Body of pancreas (tissue), 4 donors: ENCODE results near the gene SMPD3. TPM values are rescaled to one million over a fixed set of nuclear protein-coding genes. Genes with fewer than 3 reads are reported as not detected.

Experiments used
- ATAC-seq: fragments of 150-250 bp; one replicate; pipeline ENCODE4 v1.9.1; 2016
- DNase-seq, 4 donors: peaks; one replicate each; pipeline ENCODE4 v3.0.0-alpha.2; 2019
- H3K27ac ChIP-seq, 4 donors: fragments of 200-600 bp; sonication (generic); 1 replicate in 3 of 4; 2 replicates in 1 of 4; pipeline versions ENCODE4 v1.5.1 to v1.6.1; 2016 to 2019; ENCODE audit warnings: mild to moderate bottlenecking in 1 of 4, mixed read lengths in 1 of 4, moderate library complexity in 1 of 4
- H3K27me3 ChIP-seq, 2 donors: fragments of 200-600 bp; sonication (generic); one replicate each; pipeline ENCODE4 v1.6.0; 2016; ENCODE audit warnings: mild to moderate bottlenecking in 1 of 2
- H3K36me3 ChIP-seq, 2 donors: fragments of 200-600 bp; sonication (generic); replicated peaks in 1 of 2; 2 replicates each; pipeline ENCODE4 v1.5.1; 2016; ENCODE audit warnings: low read depth in 2 of 2; ENCODE audit not compliant: insufficient read depth in 1 of 2
- H3K4me1 ChIP-seq: fragments of 200-600 bp; sonication (generic); one replicate; pipeline ENCODE4 v1.6.0; 2016
- H3K4me3 ChIP-seq, 2 donors: fragments of 200-600 bp; sonication (generic); 1 replicate in 1 of 2; 2 replicates in 1 of 2; pipeline ENCODE4 v1.5.1; 2016 to 2019
- H3K9me3 ChIP-seq, 3 donors: fragments of 200-600 bp; sonication (generic); 1 replicate in 2 of 3; 2 replicates in 1 of 3; pipeline ENCODE4 v1.5.1; 2016
- CTCF ChIP-seq, 7 experiments: fragments of 450-650 bp in 4 of 7; fragments of 200-600 bp in 3 of 7; sonication (generic) in 3 of 7; IDR thresholded peaks; one replicate each; pipeline ENCODE4 v1.5.1; 2016 to 2019; ENCODE audit warnings: antibody characterized with exemption in 7 of 7
- POLR2A ChIP-seq, 3 donors: fragments of 450-650 bp; IDR thresholded peaks; one replicate each; pipeline ENCODE4 v1.6.1; 2016; ENCODE audit warnings: antibody characterized with exemption in 3 of 3, mild to moderate bottlenecking in 2 of 3
- WGBS, 2 donors: methylation state at CpG; one replicate each; pipeline ENCODE4 v1.1.5; 2017; 5-methylcytosine and 5-hydroxymethylcytosine counted together
- intact Hi-C: fragments of 100-400 bp; cut with DNase I; formaldehyde crosslinking; loops from one replicate; pipeline ENCODE4 v1.15.1; 2023
- total RNA-seq, 2 donors: library from RNA; depleted of rRNA; stranded (reverse); fragments of >200 nt; gene quantifications; one replicate each; pipeline ENCODE4 v1.1.0, GENCODE V29; 2016

Gene SMPD3
- total RNA-seq, 2 donors from 2014 or later, result 1.3 to 4.6 TPM

GRCh38 chr16:68397710-68398201, 50.6 kb downstream of the SMPD3 start:
- Histone ChIP-seq H3K27ac (no peak overlapping the region), H3K9me3 (no peaks in the 10 kb centered on the region), H3K27me3 (no peaks in the 10 kb centered on the region), H3K4me3 (no peak overlapping the region), H3K36me3 (no peaks in the 10 kb centered on the region), H3K4me1 (peaks cover 24% of the 10 kb centered on the region)
- WGBS, 2 donors, result 72 to 75% methylated on average over 6 of the region's 6 CpGs
- intact Hi-C loops, result loop anchor here (5.0 kb wide), 1 partner anchor 110 kb away; no protein-coding TSS in a partner anchor
- ATAC-seq, result no peak
- TF ChIP-seq POLR2A (IDR thresholded peaks at IDR 0.05) (no peak), CTCF (IDR thresholded peaks at IDR 0.05) (no peak)
- no peak for DNase-seq

GRCh38 chr16:68396481-68396880, 51.8 kb downstream of the SMPD3 start:
- TF ChIP-seq POLR2A (IDR thresholded peaks at IDR 0.05) (no peak), CTCF (IDR thresholded peaks at IDR 0.05) (peak; percentile 68 to 96 (median 90))
- Histone ChIP-seq H3K4me1 (peaks cover 24% of the 10 kb centered on the region), H3K27ac (no peak overlapping the region), H3K9me3 (no peaks in the 10 kb centered on the region), H3K36me3 (no peaks in the 10 kb centered on the region), H3K27me3 (no peaks in the 10 kb centered on the region), H3K4me3 (no peak overlapping the region)
- DNase-seq, result peak; percentile 80 to 84 (median 83)
- WGBS, 2 donors, result 11 to 12% methylated on average over 6 of the region's 6 CpGs
- peak; percentile 94 for ATAC-seq
- intact Hi-C loops, result loop anchor here (5.0 kb wide), 1 partner anchor 111 kb away; no protein-coding TSS in a partner anchor

- H3K36me3 ChIP-seq, result no peaks in the 10 kb centered on the region
- ATAC-seq (no peak), DNase-seq (no peak)
- TF ChIP-seq POLR2A (IDR thresholded peaks at IDR 0.05) (no peak), CTCF (IDR thresholded peaks at IDR 0.05) (no peak)
- 79 to 92% methylated on average over 4 of the region's 4 CpGs for WGBS, 2 donors
- no peaks in the 10 kb centered on the region for H3K27me3 ChIP-seq
- peaks cover 24% of the 10 kb centered on the region for H3K4me1 ChIP-seq
- H3K9me3 ChIP-seq, result no peaks in the 10 kb centered on the region
- no peak overlapping the region for H3K27ac ChIP-seq
- intact Hi-C loops, result loop anchor here (5.0 kb wide), 1 partner anchor 111 kb away; no protein-coding TSS in a partner anchor
- no peak overlapping the region for H3K4me3 ChIP-seq
These were observed 52.5 kb downstream of the SMPD3 start for GRCh38 chr16:68395815-68396214.

GRCh38 chr16:68395167-68395786, 53.0 kb downstream of the SMPD3 start:
- TF ChIP-seq POLR2A (IDR thresholded peaks at IDR 0.05) (no peak), CTCF (IDR thresholded peaks at IDR 0.05) (no peak)
- H3K36me3 ChIP-seq, result no peaks in the 10 kb centered on the region
- H3K27ac ChIP-seq, result no peak overlapping the region
- ATAC-seq (no peak), DNase-seq (no peak)
- no peaks in the 10 kb centered on the region for H3K27me3 ChIP-seq
- 68 to 80% methylated on average over 8 of the region's 8 CpGs for WGBS, 2 donors
- intact Hi-C loops, result loop anchor here (5.0 kb wide), 1 partner anchor 112 kb away; no protein-coding TSS in a partner anchor
- H3K4me1 ChIP-seq, result peaks cover 24% of the 10 kb centered on the region
- H3K4me3 ChIP-seq, result no peak overlapping the region
- H3K9me3 ChIP-seq, result no peaks in the 10 kb centered on the region

- Histone ChIP-seq H3K9me3 (no peaks in the 10 kb centered on the region), H3K27me3 (no peaks in the 10 kb centered on the region), H3K4me1 (peaks cover 24% of the 10 kb centered on the region), H3K4me3 (no peak overlapping the region), H3K27ac (no peak overlapping the region), H3K36me3 (no peaks in the 10 kb centered on the region)
- no peak for TF ChIP-seq POLR2A (IDR thresholded peaks at IDR 0.05)
- TF ChIP-seq CTCF (IDR thresholded peaks at IDR 0.05), result no peak
- ATAC-seq (no peak), DNase-seq (no peak)
- intact Hi-C loops, result no loop called here
- 82 to 84% methylated on average over 3 of the region's 3 CpGs for WGBS, 2 donors
These were observed 55.0 kb downstream of the SMPD3 start for GRCh38 chr16:68393333-68393732.
